Tibial nerve (tissue), 4 donors: ENCODE results near the gene YIPF2.

Experiments used
- CTCF ChIP-seq, 5 experiments: fragments of 200-600 bp in 3 of 5; fragments of 450-650 bp in 2 of 5; sonication (generic) in 3 of 5; IDR thresholded peaks; one replicate each; pipeline ENCODE4 v1.5.1; 2016 to 2019; ENCODE audit warnings: antibody characterized with exemption in 5 of 5, mild to moderate bottlenecking in 3 of 5, moderate library complexity in 2 of 5
- EP300 ChIP-seq, 2 donors: sonication (generic); formaldehyde crosslinking; IDR thresholded peaks; one replicate each; pipeline ENCODE4 v1.6.1; 2017; ENCODE audit warnings: antibody characterized with exemption in 2 of 2, mild to moderate bottlenecking in 1 of 2
- POLR2A ChIP-seq, 2 donors: fragments of 450-650 bp; IDR thresholded peaks; one replicate each; pipeline ENCODE4 v1.6.1; 2017; ENCODE audit warnings: antibody characterized with exemption in 2 of 2, mild to moderate bottlenecking in 2 of 2, moderate library complexity in 2 of 2

- TF ChIP-seq CTCF (IDR thresholded peaks at IDR 0.05) (no peak), POLR2A (IDR thresholded peaks at IDR 0.05) (no peak), EP300 (IDR thresholded peaks at IDR 0.05) (no peak)
These were observed 7.1 kb downstream of the YIPF2 start for GRCh38 chr19:10921199-10921909.
